HEK293 (cell line): ENCODE measurements around the gene NMNAT1.

Experiments used
- CTCF ChIA-PET: fragments of 350-600 bp; formaldehyde crosslinking; extraction: SDS; loops from one replicate; lab custom pipeline; 2021; ENCODE audit warnings: antibody characterized with exemption; lab: Yijun Ruan, JAX
- POLR2A ChIA-PET: fragments of 300-600 bp; formaldehyde crosslinking; extraction: SDS; loops from one replicate; lab custom pipeline; 2020; ENCODE audit warnings: antibody characterized with exemption, inconsistent platforms; lab: Yijun Ruan, JAX
- H3K27ac ChIP-seq: fragments of 200-500 bp; sonication (Bioruptor generic); 2 replicates; pipeline ENCODE4 v1.5.1; 2014; ENCODE audit warnings: low read depth, low read length, control low read depth, inconsistent platforms; ENCODE audit errors: extremely low read depth
- H3K36me3 ChIP-seq, 2 experiments: fragments of 200-500 bp in 1 of 2; sonication (Bioruptor generic) in 1 of 2; 1 replicate in 1 of 2; 2 replicates in 1 of 2; pipeline ENCODE4 v1.5.1; 2014 to 2017; ENCODE audit warnings: inconsistent platforms in 2 of 2, low read length in 2 of 2; ENCODE audit not compliant: control insufficient read depth in 2 of 2, insufficient read depth in 1 of 2
- H3K4me1 ChIP-seq: fragments of 200-500 bp; sonication (Bioruptor generic); 2 replicates; pipeline ENCODE4 v1.5.1; 2014; ENCODE audit warnings: mild to moderate bottlenecking, low read length, inconsistent platforms; ENCODE audit not compliant: control insufficient read depth, insufficient read depth
- H3K4me3 ChIP-seq: 2 replicates; pipeline ENCODE4 v1.5.1; 2011; ENCODE audit warnings: low read depth, mild to moderate bottlenecking, control low read depth, low read length, moderate library complexity
- H3K9me3 ChIP-seq: fragments of 200-500 bp; sonication (Bioruptor generic); 2 replicates; pipeline ENCODE4 v1.5.1; 2014; ENCODE audit warnings: low read depth, low read length, inconsistent platforms; ENCODE audit not compliant: control insufficient read depth, insufficient read depth
- FEZF1 ChIP-seq: fragments of 450-650 bp; formaldehyde crosslinking; IDR thresholded peaks from 2 replicates; pipeline ENCODE4 v1.5.1; 2016; ENCODE audit warnings: missing biosample characterization, missing genetic modification characterization
- KLF7 ChIP-seq: fragments of 450-650 bp; formaldehyde crosslinking; IDR thresholded peaks from 2 replicates; pipeline ENCODE4 v1.5.1; 2016; ENCODE audit warnings: missing biosample characterization, missing genetic modification characterization, borderline replicate concordance
- PATZ1 ChIP-seq: fragments of 450-650 bp; formaldehyde crosslinking; IDR thresholded peaks from 2 replicates; pipeline ENCODE4 v1.5.1; 2016; ENCODE audit warnings: missing biosample characterization, missing genetic modification characterization
- PBX3 ChIP-seq: sonication (generic); formaldehyde crosslinking; IDR thresholded peaks from 2 replicates; pipeline ENCODE4 v1.8.1; 2022; ENCODE audit warnings: mild to moderate bottlenecking, moderate library complexity, missing genetic modification reagents
- PRDM1 ChIP-seq: fragments of 450-650 bp; formaldehyde crosslinking; IDR thresholded peaks from 2 replicates; pipeline ENCODE4; 2016; ENCODE audit warnings: missing biosample characterization, missing genetic modification characterization
- PRDM6 ChIP-seq: fragments of 450-650 bp; formaldehyde crosslinking; IDR thresholded peaks from 2 replicates; pipeline ENCODE4 v1.5.1; 2017; ENCODE audit warnings: missing biosample characterization, missing genetic modification characterization
- SP2 ChIP-seq: fragments of 450-650 bp; formaldehyde crosslinking; IDR thresholded peaks from 2 replicates; pipeline ENCODE4 v1.5.1; 2016; ENCODE audit warnings: missing biosample characterization, missing genetic modification characterization
- TCF7L2 ChIP-seq: IDR thresholded peaks from 2 replicates; pipeline ENCODE4 v1.6.1; 2011; ENCODE audit warnings: low read depth, mild to moderate bottlenecking, inconsistent platforms, low read length, moderate library complexity, borderline replicate concordance
- ZBTB8A ChIP-seq: fragments of 450-650 bp; formaldehyde crosslinking; IDR thresholded peaks from 2 replicates; pipeline ENCODE4 v1.5.1; 2016; ENCODE audit warnings: missing biosample characterization, missing genetic modification characterization
- ZFP3 ChIP-seq: fragments of 450-650 bp; formaldehyde crosslinking; IDR thresholded peaks from 2 replicates; pipeline ENCODE4 v1.5.1; 2016; ENCODE audit warnings: low read depth, missing biosample characterization, missing genetic modification characterization
- ZFP41 ChIP-seq: fragments of 450-650 bp; formaldehyde crosslinking; IDR thresholded peaks from 2 replicates; pipeline ENCODE4 v1.5.1; 2016; ENCODE audit warnings: missing biosample characterization, missing genetic modification characterization, borderline replicate concordance
- ZNF112 ChIP-seq: fragments of 450-650 bp; formaldehyde crosslinking; IDR thresholded peaks from 2 replicates; pipeline ENCODE4 v1.5.0; 2017; ENCODE audit warnings: missing biosample characterization, missing genetic modification characterization
- ZNF155 ChIP-seq: fragments of 450-650 bp; formaldehyde crosslinking; IDR thresholded peaks from 2 replicates; pipeline ENCODE4 v1.5.1; 2016; ENCODE audit warnings: missing biosample characterization, missing genetic modification characterization
- ZNF19 ChIP-seq: fragments of 450-650 bp; formaldehyde crosslinking; IDR thresholded peaks from 2 replicates; pipeline ENCODE4; 2016; ENCODE audit warnings: missing biosample characterization, missing genetic modification characterization, low read depth
- ZNF280C ChIP-seq: fragments of 450-650 bp; formaldehyde crosslinking; IDR thresholded peaks from 2 replicates; pipeline ENCODE4 v1.5.1; 2016; ENCODE audit warnings: missing biosample characterization, missing genetic modification characterization
- ZNF350 ChIP-seq: fragments of 450-650 bp; formaldehyde crosslinking; IDR thresholded peaks from 2 replicates; pipeline ENCODE4 v1.5.0; 2017; ENCODE audit warnings: missing biosample characterization, mild to moderate bottlenecking, missing genetic modification characterization
- ZNF48 ChIP-seq: fragments of 450-650 bp; formaldehyde crosslinking; IDR thresholded peaks from 2 replicates; pipeline ENCODE4 v1.5.1; 2016; ENCODE audit warnings: missing biosample characterization, missing genetic modification characterization
- ZNF76 ChIP-seq: fragments of 450-650 bp; formaldehyde crosslinking; IDR thresholded peaks from 2 replicates; pipeline ENCODE4; 2016; ENCODE audit warnings: low read depth, missing biosample characterization, missing genetic modification characterization, borderline replicate concordance
- ZNF792 ChIP-seq: fragments of 450-650 bp; formaldehyde crosslinking; IDR thresholded peaks from 2 replicates; pipeline ENCODE4 v1.5.1; 2016; ENCODE audit warnings: missing biosample characterization, missing genetic modification characterization
- TF ChIP-seq, protein P1 (sequence below): fragments of 450-650 bp; formaldehyde crosslinking; IDR thresholded peaks from 2 replicates; pipeline ENCODE4 v1.5.1; 2016; ENCODE audit warnings: missing biosample characterization, missing genetic modification characterization
- TF ChIP-seq, protein P2 (sequence below): fragments of 450-650 bp; IDR thresholded peaks from 2 replicates; pipeline ENCODE4 v1.5.1; 2018; ENCODE audit warnings: missing biosample characterization, missing genetic modification characterization

The NMNAT1 gene

DNA sequence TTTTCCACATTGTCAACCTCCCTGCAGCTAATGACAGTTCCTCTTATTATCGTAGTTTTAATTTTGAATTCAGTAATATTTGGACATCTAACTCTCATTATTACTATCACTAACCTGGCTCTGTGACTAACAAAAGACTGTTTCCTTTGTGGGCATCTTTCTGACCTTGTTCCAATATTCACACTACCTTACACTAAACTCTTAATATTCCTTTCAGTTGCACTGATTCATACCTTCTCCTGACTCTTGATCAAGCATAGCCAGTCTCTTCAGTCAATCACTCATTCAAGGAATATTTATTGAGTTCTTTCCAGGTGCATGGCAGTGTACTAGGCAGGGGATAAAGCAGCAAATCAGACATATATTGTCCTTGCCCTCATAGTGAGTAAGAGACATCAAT, 25.4 kb upstream of the NMNAT1 start:
- ChIA-PET POLR2A (no interaction called here), CTCF (interaction anchor here (0.6 to 1.0 kb wide), 4 partner anchors 32 to 236 kb away, joined by 3 to 4 read pairs (median 4); no protein-coding TSS in a partner anchor)
- H3K36me3 ChIP-seq = no peaks in the 10 kb centered on the region
- no peak overlapping the region for H3K4me3 ChIP-seq
- peaks cover 4% of the 10 kb centered on the region; the same call in 1 of the 2 replicates for H3K4me1 ChIP-seq
- no peak overlapping the region for H3K27ac ChIP-seq
- no peak for TF ChIP-seq KLF7 (tag by site-specific recombination)
- TF ChIP-seq PBX3 (CRISPR knock-in tag) = no peak
- TF ChIP-seq TCF7L2 = no peak
- no peak for TF ChIP-seq ZFP41 (tag by site-specific recombination)
- TF ChIP-seq, protein P1, sequence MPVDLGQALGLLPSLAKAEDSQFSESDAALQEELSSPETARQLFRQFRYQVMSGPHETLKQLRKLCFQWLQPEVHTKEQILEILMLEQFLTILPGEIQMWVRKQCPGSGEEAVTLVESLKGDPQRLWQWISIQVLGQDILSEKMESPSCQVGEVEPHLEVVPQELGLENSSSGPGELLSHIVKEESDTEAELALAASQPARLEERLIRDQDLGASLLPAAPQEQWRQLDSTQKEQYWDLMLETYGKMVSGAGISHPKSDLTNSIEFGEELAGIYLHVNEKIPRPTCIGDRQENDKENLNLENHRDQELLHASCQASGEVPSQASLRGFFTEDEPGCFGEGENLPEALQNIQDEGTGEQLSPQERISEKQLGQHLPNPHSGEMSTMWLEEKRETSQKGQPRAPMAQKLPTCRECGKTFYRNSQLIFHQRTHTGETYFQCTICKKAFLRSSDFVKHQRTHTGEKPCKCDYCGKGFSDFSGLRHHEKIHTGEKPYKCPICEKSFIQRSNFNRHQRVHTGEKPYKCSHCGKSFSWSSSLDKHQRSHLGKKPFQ (tag by site-specific recombination) = no peak
- no peak for TF ChIP-seq PATZ1 (tag by site-specific recombination)
- TF ChIP-seq PRDM6 (tag by site-specific recombination) = no peak
- H3K9me3 ChIP-seq = no peaks in the 10 kb centered on the region

DNA sequence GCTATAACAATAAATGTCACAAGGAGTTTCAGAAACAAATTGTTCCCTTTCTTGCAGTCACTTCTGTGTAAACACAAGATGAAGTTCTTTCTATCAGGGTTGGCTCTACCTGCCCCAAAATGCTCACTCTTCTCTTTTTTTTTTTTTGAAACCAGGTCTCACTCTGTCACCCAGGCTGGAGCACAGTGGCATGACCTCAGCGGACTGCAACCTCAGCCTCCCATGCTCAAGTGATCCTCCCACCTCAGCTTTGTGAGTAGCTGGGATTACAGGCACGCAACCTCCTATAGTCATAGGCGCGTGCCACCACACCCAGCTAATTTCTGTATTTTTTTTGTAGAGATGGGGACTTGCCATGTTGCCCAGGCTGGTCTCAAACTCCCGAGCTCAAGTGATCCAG, 22.7 kb upstream of the NMNAT1 start:
- TF ChIP-seq FEZF1 (tag by site-specific recombination) = no peak
- TF ChIP-seq SP2 = no peak
- TF ChIP-seq PRDM1 (tag by site-specific recombination) = no peak
- TF ChIP-seq ZNF76 (tag by site-specific recombination) = no peak
- TF ChIP-seq ZBTB8A (tag by site-specific recombination) = no peak
- TF ChIP-seq KLF7 (tag by site-specific recombination) = no peak
- no peak for TF ChIP-seq ZNF19 (tag by site-specific recombination)
- TF ChIP-seq ZNF48 (tag by site-specific recombination) = no peak
- no peak for TF ChIP-seq ZNF280C (tag by site-specific recombination)
- TF ChIP-seq ZNF792 (tag by site-specific recombination) = no peak
- no peak for TF ChIP-seq TCF7L2
- TF ChIP-seq ZNF350 (tag by site-specific recombination) = no peak
- TF ChIP-seq, protein P2, sequence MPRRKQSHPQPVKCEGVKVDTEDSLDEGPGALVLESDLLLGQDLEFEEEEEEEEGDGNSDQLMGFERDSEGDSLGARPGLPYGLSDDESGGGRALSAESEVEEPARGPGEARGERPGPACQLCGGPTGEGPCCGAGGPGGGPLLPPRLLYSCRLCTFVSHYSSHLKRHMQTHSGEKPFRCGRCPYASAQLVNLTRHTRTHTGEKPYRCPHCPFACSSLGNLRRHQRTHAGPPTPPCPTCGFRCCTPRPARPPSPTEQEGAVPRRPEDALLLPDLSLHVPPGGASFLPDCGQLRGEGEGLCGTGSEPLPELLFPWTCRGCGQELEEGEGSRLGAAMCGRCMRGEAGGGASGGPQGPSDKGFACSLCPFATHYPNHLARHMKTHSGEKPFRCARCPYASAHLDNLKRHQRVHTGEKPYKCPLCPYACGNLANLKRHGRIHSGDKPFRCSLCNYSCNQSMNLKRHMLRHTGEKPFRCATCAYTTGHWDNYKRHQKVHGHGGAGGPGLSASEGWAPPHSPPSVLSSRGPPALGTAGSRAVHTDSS = no peak
- no peak for TF ChIP-seq ZNF155 (tag by site-specific recombination)
- TF ChIP-seq ZFP3 (tag by site-specific recombination) = no peak
- no peak for TF ChIP-seq ZNF112 (tag by site-specific recombination)
- Histone ChIP-seq H3K9me3 (no peaks in the 10 kb centered on the region), H3K4me3 (no peak overlapping the region), H3K27ac (no peak overlapping the region), H3K36me3 (no peaks in the 10 kb centered on the region), H3K4me1 (peaks cover 4% of the 10 kb centered on the region; the same call in 1 of the 2 replicates)
- CTCF ChIA-PET = interaction anchor here (2.1 kb wide), 1 partner anchor 21 kb away, joined by 6 read pairs; no protein-coding TSS in a partner anchor
- POLR2A ChIA-PET = no interaction called here
